Type B pancreatic cell (in vitro differentiated cells): ENCODE data around the gene DNLZ. TPM values are rescaled to one million over a fixed set of nuclear protein-coding genes. Genes with fewer than 3 reads are reported as not detected.

Experiments used
- DNase-seq: peaks from one replicate; pipeline ENCODE4 v3.0.0; 2021; ENCODE audit warnings: mixed read lengths; ENCODE audit not compliant: unreplicated experiment; ENCODE audit errors: extremely low spot score
- H3K27ac Mint-ChIP-seq: 2 replicates; pipeline ENCODE4 v1.8.0; 2021; ENCODE audit warnings: mild to moderate bottlenecking, mixed read lengths
- H3K27me3 Mint-ChIP-seq: 2 replicates; pipeline ENCODE4 v1.8.0; 2021; ENCODE audit warnings: mixed read lengths
- H3K36me3 Mint-ChIP-seq: 2 replicates; pipeline ENCODE4 v1.8.0; 2021; ENCODE audit warnings: mixed read lengths
- H3K4me1 Mint-ChIP-seq: one replicate; pipeline ENCODE4 v1.8.0; 2021; ENCODE audit warnings: mixed read lengths; ENCODE audit not compliant: unreplicated experiment
- H3K4me3 Mint-ChIP-seq: 2 replicates; pipeline ENCODE4 v1.8.0; 2021; ENCODE audit warnings: mild to moderate bottlenecking, mixed read lengths
- H3K9me3 Mint-ChIP-seq: 2 replicates; pipeline ENCODE4 v1.8.0; 2021; ENCODE audit warnings: mixed read lengths
- CTCF ChIP-seq: fragments of 200-600 bp; sonication (generic); conservative IDR thresholded peaks from 2 replicates; pipeline ENCODE4 v1.5.0; 2021; ENCODE audit warnings: antibody characterized with exemption, mild to moderate bottlenecking
- total RNA-seq: library from RNA; stranded (reverse); gene quantifications from 2 replicates; pipeline ENCODE4 v1.2.1, GENCODE V29; 2021; ENCODE audit warnings: low replicate concordance

Gene DNLZ
- total RNA-seq, 1 donor from 2014 or later: 14.0 TPM

- Mint-ChIP-seq H3K4me1 (peaks cover 4% of the 10 kb centered on the region), H3K9me3 (no peaks in the 10 kb centered on the region), H3K36me3 (no peaks in the 10 kb centered on the region), H3K27me3 (no peaks in the 10 kb centered on the region), H3K4me3 (no peak overlapping the region), H3K27ac (no peak overlapping the region)
- TF ChIP-seq CTCF: no peak
- no peak for DNase-seq
These were observed 30.5 kb downstream of the DNLZ start for GRCh38 chr9:136333045-136333444.

GRCh38 chr9:136332482-136332983, 31.0 kb downstream of the DNLZ start:
- no peaks in the 10 kb centered on the region for H3K36me3 Mint-ChIP-seq
- no peak overlapping the region for H3K4me3 Mint-ChIP-seq
- H3K9me3 Mint-ChIP-seq: no peaks in the 10 kb centered on the region
- no peak for TF ChIP-seq CTCF
- no peak overlapping the region for H3K27ac Mint-ChIP-seq
- peaks cover 4% of the 10 kb centered on the region for H3K4me1 Mint-ChIP-seq
- no peaks in the 10 kb centered on the region for H3K27me3 Mint-ChIP-seq
- no peak for DNase-seq

- Mint-ChIP-seq H3K27ac (no peak overlapping the region), H3K36me3 (no peaks in the 10 kb centered on the region), H3K4me1 (peaks cover 4% of the 10 kb centered on the region), H3K27me3 (no peaks in the 10 kb centered on the region), H3K4me3 (no peak overlapping the region), H3K9me3 (no peaks in the 10 kb centered on the region)
- TF ChIP-seq CTCF: no peak
- DNase-seq: no peak
These were observed 31.7 kb downstream of the DNLZ start for GRCh38 chr9:136331556-136332481.

- no peak for TF ChIP-seq CTCF
- Mint-ChIP-seq H3K27me3 (no peaks in the 10 kb centered on the region), H3K36me3 (no peaks in the 10 kb centered on the region), H3K27ac (no peak overlapping the region), H3K4me3 (no peak overlapping the region), H3K4me1 (peaks cover 4% of the 10 kb centered on the region), H3K9me3 (no peaks in the 10 kb centered on the region)
- DNase-seq: no peak
These were observed 32.5 kb downstream of the DNLZ start for GRCh38 chr9:136331030-136331429.

DNA sequence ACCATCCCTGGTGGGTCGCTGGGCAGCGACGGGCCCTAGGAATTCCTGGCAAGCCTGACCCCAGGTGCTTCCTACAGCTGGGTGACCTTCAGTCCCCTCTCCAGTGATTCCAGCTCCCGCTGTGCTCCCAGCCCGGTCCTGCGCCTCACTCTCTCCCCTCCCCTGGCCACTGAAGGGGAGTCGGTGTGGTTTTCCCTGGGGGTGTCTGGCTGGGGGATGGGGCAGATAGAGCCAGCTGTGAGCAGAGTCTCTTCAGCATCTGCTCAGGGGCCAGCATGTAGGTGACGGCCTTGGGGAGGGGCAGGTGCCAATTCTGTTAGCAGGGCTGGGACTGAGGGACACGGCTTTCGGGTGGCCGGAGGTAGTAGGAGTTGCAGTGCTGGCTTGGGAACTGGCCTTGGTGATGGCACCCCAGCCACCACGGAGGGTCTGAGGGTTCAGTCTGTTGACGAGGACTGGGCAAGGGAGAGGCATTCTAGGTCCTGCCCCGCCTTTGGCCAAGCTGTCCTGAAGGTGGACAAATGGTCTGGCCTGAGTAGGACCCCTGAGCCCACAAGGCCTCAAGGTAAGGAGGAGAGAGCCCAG, 33.0 kb downstream of the DNLZ start:
- H3K4me3 Mint-ChIP-seq: no peak overlapping the region
- DNase-seq: no peak
- H3K4me1 Mint-ChIP-seq: peaks cover 9% of the 10 kb centered on the region
- H3K27me3 Mint-ChIP-seq: no peaks in the 10 kb centered on the region
- H3K36me3 Mint-ChIP-seq: no peaks in the 10 kb centered on the region
- H3K27ac Mint-ChIP-seq: no peak overlapping the region
- H3K9me3 Mint-ChIP-seq: no peaks in the 10 kb centered on the region
- no peak for TF ChIP-seq CTCF
